Inflammatory macrophage treated with lipopolysaccharide for 4 hours (primary cell): ENCODE data around the gene TMEM141.
"Not testable (repeated sequence)": the region's sequence is repeated elsewhere in the genome, so short reads cannot be mapped to it uniquely, and the experiment has no call there.

Source experiments
- DNase-seq: peaks from one replicate; pipeline ENCODE4 v3.0.0-alpha.2; 2020

The TMEM141 gene

GRCh38 chr9:136755302-136756133 is 35.6 kb upstream of the TMEM141 start:
- not testable (repeated sequence) for DNase-seq

GRCh38 chr9:136756134-136756438 is 35.1 kb upstream of the TMEM141 start:
- DNase-seq: no peak

- no peak for DNase-seq
These were observed 34.3 kb upstream of the TMEM141 start for GRCh38 chr9:136756836-136757235.

DNA sequence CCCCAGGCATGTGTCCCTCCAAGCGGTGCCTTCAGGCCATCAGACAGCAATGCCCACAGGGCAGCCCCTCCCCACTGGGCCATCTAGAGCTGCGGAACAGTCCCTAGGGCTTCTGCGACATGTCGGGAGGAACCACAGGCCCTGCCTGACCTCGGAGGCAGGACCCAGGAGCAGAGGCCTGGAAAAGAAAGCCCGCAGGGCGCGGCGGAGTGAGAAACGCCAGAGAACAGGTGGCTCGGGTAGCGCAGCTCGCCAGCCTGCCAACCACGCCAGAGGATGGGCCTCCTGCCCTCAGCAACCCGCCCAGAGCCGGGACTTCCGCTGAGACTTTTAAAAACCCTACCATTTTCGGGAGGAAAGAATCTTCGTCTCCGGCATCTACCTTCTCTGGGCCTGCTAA is 33.8 kb upstream of the TMEM141 start:
- no peak for DNase-seq

DNA sequence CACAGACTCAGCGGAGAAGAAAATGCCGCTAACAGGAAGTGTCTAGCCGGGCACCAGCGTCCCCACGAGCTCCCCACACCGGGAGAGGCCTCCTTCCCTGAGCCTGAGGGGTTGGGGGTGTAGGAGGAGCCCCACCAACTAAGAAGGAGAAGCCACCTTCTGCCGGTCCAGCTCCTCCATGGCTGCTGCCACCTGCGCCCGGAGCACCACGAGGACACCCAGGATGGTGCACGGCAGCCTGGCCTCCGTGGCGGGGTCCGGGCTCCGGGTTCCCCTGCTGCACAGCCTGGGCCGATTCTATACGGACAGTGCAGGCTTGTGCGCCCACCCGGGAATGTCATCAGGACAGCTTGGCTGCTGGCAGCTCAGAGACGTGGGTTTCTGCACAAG is 33.4 kb upstream of the TMEM141 start:
- no peak for DNase-seq

DNA sequence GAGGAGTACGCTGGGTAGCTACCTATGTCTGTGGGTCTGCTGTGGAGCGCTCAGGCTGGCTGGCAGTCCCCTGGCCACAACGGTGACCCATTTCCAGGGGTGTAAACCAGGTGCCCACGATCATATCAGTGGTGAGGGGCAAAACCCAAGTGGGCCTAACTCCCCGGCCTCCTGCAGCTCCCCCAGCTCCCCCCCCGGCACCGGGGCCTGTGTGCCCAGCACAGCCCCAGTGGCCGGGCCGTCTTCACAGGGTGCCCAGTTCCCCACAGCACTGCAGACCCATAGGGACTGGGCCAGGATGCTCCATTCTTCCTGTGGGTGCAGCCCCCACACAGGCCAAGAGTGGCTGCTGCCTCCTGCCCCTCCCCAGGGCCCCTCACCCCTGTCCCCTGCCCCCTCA is 32.1 kb upstream of the TMEM141 start:
- DNase-seq: no peak

- no peak for DNase-seq
These were observed 31.5 kb upstream of the TMEM141 start for GRCh38 chr9:136759436-136760325.

GRCh38 chr9:136760424-136760823 is 30.7 kb upstream of the TMEM141 start:
- no peak for DNase-seq

GRCh38 chr9:136760834-136761544 is 30.2 kb upstream of the TMEM141 start:
- peak; percentile 45 for DNase-seq

- no peak for DNase-seq
These were observed 29.6 kb upstream of the TMEM141 start for GRCh38 chr9:136761545-136761981.

- DNase-seq: no peak
These were observed 28.9 kb upstream of the TMEM141 start for GRCh38 chr9:136762221-136762691.

- DNase-seq: peak; percentile 5
These were observed 28.1 kb upstream of the TMEM141 start for GRCh38 chr9:136762915-136763648.

GRCh38 chr9:136763649-136764035 is 27.5 kb upstream of the TMEM141 start:
- no peak for DNase-seq

GRCh38 chr9:136764301-136764891 is 26.7 kb upstream of the TMEM141 start, which contains the start of gene LCN15:
Gene LCN15 (minus strand): TSS chr9:136764518. CDS start chr9:136764488, 30 bp downstream.
- no peak for DNase-seq

GRCh38 chr9:136765041-136765440 is 26.1 kb upstream of the TMEM141 start:
- DNase-seq: no peak

- peak; percentile 38 for DNase-seq
These were observed 25.3 kb upstream of the TMEM141 start for GRCh38 chr9:136765745-136766409.

DNA sequence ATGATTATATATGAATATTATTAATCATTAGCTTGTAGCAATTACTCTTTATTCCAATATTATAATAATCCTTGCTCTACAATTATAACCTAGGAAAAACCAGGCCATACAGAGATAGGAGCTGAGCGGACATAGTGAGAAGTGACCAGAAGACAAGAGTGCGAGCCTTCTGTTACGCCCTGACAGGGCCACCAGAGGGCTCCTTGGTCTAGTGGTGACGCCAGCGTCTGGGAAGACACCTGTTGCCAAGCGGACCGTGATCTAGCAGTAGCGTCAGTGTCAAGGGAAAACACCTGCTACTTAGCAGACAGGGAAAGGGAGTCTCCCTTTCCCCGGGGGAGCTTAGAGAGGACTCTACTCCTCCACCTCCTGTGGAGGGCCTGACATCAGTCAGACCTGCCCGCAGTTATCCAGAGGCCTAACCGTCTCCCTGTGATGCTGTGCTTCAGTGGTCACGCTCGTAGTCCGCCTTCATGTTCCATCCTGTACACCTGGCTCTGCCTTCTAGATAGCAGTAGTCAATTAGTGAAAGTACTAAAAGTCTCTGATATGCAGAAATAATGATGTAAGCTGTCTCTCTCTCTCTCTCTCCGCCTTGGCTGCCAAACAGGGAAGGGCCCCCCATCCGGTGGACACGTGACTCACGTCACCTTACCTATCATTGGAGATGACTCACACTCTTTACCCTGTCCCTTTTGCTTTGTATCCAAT is 24.6 kb upstream of the TMEM141 start:
- DNase-seq: peak; percentile 66

- DNase-seq: peak; percentile 27
These were observed 21.4 kb upstream of the TMEM141 start for GRCh38 chr9:136769710-136770191.

- no peak for DNase-seq
These were observed 19.2 kb upstream of the TMEM141 start for GRCh38 chr9:136771907-136772415.

DNA sequence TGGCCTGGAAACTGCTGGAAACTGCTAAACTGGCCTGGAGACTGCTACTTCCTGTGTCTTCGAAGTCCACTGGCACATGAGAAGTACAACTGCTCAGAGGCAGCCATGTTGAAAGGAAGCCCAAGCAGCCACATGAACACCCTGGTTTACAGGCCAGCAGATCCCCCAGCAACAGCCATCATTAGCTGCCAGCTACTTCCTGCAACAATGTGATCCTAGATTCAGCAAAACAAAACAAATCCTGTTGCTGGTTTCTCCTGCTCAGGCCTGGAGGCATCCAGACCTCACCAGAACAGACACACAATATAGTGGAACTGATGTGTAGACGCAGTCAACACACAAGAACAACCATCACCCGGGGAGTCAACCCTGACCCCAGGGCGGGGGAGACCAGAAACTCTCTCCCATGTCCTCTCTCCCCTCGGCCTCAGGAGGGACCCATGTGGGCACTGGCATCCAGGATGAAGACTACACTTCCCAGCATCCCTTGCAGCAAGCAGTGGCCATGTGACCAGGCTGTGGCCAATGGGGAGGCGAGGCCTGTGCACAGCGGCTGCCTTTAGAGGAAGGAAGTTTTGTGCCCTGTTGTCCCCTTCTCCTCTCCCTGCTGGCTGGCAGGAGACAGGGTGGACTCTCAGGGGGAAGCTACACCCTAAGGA is 17.6 kb upstream of the TMEM141 start:
- peak; percentile 43 for DNase-seq
